Measurements from ENCODE around the gene IRF2BP1.
A peak's percentile ranks its signal among the peaks of the same experiment; 100 is the strongest.

The IRF2BP1 gene

DNA sequence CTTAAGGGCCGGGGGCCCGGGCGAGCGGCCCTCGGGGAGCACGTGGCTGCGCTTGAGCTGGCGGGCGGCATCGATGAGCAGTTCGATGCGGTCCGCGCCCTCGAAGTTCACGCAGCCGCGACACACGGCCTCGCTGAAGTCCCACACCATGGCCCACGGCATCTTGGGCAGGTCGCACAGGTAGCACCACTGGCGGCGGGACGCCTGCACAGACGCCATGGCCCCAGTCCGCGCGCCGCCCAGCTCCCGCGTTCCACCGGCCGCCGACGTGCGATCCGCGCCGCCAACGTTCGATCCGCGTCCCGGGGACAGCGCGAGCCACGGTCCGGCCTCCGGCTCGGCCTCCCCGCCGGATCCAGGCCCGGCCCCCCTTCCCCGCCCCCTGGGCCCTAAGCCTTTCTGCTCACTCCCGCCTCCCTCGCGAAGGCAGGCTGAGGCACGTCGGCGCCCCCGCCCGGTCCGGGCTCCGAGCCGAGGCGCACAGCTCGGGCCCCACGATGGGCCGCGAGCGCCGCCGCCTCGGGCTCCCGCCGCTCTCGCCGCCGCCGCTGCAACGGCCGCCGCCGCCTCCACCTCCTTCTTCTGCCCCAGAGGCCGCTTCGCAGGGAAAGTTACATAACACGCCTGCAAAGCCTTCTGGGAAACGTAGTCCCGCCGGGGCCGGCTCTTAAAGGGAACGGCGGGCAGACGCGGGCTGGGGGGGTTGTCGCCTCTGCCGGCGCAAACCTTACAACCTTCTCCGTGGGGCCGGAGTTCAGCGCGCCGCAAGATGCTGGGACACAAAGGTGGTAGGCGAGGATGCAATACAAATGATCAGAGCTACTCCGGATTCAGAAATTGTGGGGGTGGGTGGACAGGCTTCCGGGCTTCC lies at the start of gene IRF2BP1:
Gene IRF2BP1 (minus strand): TSS at position 586 of the 871 bp plus-strand sequence. CDS start 367 bp downstream, at position 219.
- Histone ChIP-seq H3K4me1 (ENCODE audit: control insufficient read depth, insufficient read depth, low read length) (peaks cover 13% of the 10 kb centered on the region), H3K27ac (ENCODE audit: extremely low read depth, low read depth, low read length) (peak within 1 kb of the TSS; percentile 93), H3K4me3 (ENCODE audit: low read depth, low read length) (peak within 1 kb of the TSS; percentile 65), H3K36me3 (ENCODE audit: control insufficient read depth in 2 of 2, insufficient read depth in 1 of 2, low read length in 2 of 2) (peaks cover 0 to 16% of the 10 kb centered on the region in 2 experiments; a peak in 2 of 3 replicates), H3K9me3 (ENCODE audit: control insufficient read depth, insufficient read depth, low read depth, low read length) (no peaks in the 10 kb centered on the region)
- ChIA-PET CTCF (interaction anchor here (0.6 to 8.8 kb wide), 9 partner anchors 11 to 382 kb away, joined by 3 to 91 read pairs (median 3); partner anchors contain the start of genes FOXA3, MYPOP and SYMPK), POLR2A (interaction anchor here (0.5 to 4.1 kb wide), 19 partner anchors 17 to 1386 kb away, joined by 3 to 46 read pairs (median 4); partner anchors contain the start of genes CCDC61, DACT3, FOXA3 and MYPOP)
- TF ChIP-seq ZNF341 (tag by site-specific recombination; IDR thresholded peaks at IDR 0.05; ENCODE audit: low read depth) = peak; percentile 69; the same call in 1 of the 2 replicates
- TF ChIP-seq, protein P1, sequence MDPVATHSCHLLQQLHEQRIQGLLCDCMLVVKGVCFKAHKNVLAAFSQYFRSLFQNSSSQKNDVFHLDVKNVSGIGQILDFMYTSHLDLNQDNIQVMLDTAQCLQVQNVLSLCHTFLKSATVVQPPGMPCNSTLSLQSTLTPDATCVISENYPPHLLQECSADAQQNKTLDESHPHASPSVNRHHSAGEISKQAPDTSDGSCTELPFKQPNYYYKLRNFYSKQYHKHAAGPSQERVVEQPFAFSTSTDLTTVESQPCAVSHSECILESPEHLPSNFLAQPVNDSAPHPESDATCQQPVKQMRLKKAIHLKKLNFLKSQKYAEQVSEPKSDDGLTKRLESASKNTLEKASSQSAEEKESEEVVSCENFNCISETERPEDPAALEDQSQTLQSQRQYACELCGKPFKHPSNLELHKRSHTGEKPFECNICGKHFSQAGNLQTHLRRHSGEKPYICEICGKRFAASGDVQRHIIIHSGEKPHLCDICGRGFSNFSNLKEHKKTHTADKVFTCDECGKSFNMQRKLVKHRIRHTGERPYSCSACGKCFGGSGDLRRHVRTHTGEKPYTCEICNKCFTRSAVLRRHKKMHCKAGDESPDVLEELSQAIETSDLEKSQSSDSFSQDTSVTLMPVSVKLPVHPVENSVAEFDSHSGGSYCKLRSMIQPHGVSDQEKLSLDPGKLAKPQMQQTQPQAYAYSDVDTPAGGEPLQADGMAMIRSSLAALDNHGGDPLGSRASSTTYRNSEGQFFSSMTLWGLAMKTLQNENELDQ (tag by site-specific recombination; IDR thresholded peaks at IDR 0.05; ENCODE audit: low read depth) = no peak
- TF ChIP-seq KLF1 (tag by site-specific recombination; IDR thresholded peaks at IDR 0.05) = peak; percentile 4; the same call in 1 of the 2 replicates
- peak; percentile 82 for TF ChIP-seq ZNF76 (tag by site-specific recombination; IDR thresholded peaks at IDR 0.05; ENCODE audit: borderline replicate concordance, low read depth)
- TF ChIP-seq ZFHX2 (tag by site-specific recombination; conservative IDR thresholded peaks at IDR 0.05) = peak; percentile 18; the same call in 1 of the 2 replicates
- no peak for TF ChIP-seq BCL11A (tag by site-specific recombination; IDR thresholded peaks at IDR 0.05; ENCODE audit: low read depth)
- peak; percentile 24; the same call in 1 of the 2 replicates for TF ChIP-seq ZNF335 (tag by site-specific recombination; conservative IDR thresholded peaks at IDR 0.05)
- TF ChIP-seq KLF9 (tag by site-specific recombination; IDR thresholded peaks at IDR 0.05; ENCODE audit: low read depth) = peak; percentile 45
- TF ChIP-seq ZNF404 (tag by site-specific recombination; IDR thresholded peaks at IDR 0.05) = no peak
- TF ChIP-seq, protein P2, sequence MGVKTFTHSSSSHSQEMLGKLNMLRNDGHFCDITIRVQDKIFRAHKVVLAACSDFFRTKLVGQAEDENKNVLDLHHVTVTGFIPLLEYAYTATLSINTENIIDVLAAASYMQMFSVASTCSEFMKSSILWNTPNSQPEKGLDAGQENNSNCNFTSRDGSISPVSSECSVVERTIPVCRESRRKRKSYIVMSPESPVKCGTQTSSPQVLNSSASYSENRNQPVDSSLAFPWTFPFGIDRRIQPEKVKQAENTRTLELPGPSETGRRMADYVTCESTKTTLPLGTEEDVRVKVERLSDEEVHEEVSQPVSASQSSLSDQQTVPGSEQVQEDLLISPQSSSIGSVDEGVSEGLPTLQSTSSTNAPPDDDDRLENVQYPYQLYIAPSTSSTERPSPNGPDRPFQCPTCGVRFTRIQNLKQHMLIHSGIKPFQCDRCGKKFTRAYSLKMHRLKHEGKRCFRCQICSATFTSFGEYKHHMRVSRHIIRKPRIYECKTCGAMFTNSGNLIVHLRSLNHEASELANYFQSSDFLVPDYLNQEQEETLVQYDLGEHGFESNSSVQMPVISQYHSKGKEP (tag by site-specific recombination; IDR thresholded peaks at IDR 0.05) = peak; percentile 39; the same call in 1 of the 2 replicates
- TF ChIP-seq, protein P3, sequence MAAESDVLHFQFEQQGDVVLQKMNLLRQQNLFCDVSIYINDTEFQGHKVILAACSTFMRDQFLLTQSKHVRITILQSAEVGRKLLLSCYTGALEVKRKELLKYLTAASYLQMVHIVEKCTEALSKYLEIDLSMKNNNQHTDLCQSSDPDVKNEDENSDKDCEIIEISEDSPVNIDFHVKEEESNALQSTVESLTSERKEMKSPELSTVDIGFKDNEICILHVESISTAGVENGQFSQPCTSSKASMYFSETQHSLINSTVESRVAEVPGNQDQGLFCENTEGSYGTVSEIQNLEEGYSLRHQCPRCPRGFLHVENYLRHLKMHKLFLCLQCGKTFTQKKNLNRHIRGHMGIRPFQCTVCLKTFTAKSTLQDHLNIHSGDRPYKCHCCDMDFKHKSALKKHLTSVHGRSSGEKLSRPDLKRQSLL (tag by site-specific recombination; IDR thresholded peaks at IDR 0.05) = 0 out of 2 replicates have a peak, but pooled peaks have one; percentile 37
- peak; percentile 5 for TF ChIP-seq SP2 (tag by site-specific recombination; IDR thresholded peaks at IDR 0.05)
- peak; percentile 90; the same call in 1 of the 2 replicates for TF ChIP-seq ZNF580 (tag by site-specific recombination; IDR thresholded peaks at IDR 0.05)
- no peak for TF ChIP-seq ZNF155 (tag by site-specific recombination; IDR thresholded peaks at IDR 0.05)
- TF ChIP-seq, protein P4, sequence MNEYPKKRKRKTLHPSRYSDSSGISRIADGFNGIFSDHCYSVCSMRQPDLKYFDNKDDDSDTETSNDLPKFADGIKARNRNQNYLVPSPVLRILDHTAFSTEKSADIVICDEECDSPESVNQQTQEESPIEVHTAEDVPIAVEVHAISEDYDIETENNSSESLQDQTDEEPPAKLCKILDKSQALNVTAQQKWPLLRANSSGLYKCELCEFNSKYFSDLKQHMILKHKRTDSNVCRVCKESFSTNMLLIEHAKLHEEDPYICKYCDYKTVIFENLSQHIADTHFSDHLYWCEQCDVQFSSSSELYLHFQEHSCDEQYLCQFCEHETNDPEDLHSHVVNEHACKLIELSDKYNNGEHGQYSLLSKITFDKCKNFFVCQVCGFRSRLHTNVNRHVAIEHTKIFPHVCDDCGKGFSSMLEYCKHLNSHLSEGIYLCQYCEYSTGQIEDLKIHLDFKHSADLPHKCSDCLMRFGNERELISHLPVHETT (tag by site-specific recombination; IDR thresholded peaks at IDR 0.05) = peak; percentile 48; the same call in 1 of the 2 replicates
- TF ChIP-seq ZNF211 (tag by site-specific recombination; IDR thresholded peaks at IDR 0.05; ENCODE audit: low read depth) = no peak
- TF ChIP-seq, protein P5, sequence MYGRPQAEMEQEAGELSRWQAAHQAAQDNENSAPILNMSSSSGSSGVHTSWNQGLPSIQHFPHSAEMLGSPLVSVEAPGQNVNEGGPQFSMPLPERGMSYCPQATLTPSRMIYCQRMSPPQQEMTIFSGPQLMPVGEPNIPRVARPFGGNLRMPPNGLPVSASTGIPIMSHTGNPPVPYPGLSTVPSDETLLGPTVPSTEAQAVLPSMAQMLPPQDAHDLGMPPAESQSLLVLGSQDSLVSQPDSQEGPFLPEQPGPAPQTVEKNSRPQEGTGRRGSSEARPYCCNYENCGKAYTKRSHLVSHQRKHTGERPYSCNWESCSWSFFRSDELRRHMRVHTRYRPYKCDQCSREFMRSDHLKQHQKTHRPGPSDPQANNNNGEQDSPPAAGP (tag by site-specific recombination; IDR thresholded peaks at IDR 0.05) = no peak
- 0 out of 2 replicates have a peak, but pooled peaks have one; percentile 6 for TF ChIP-seq ZXDB (tag by site-specific recombination; IDR thresholded peaks at IDR 0.05)
- TF ChIP-seq ZSCAN23 (tag by site-specific recombination; IDR thresholded peaks at IDR 0.05) = no peak
- TF ChIP-seq, protein P6, sequence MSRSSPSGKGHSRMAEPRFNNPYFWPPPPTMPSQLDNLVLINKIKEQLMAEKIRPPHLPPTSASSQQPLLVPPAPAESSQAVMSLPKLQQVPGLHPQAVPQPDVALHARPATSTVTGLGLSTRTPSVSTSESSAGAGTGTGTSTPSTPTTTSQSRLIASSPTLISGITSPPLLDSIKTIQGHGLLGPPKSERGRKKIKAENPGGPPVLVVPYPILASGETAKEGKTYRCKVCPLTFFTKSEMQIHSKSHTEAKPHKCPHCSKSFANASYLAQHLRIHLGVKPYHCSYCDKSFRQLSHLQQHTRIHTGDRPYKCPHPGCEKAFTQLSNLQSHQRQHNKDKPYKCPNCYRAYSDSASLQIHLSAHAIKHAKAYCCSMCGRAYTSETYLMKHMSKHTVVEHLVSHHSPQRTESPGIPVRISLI (tag by site-specific recombination; IDR thresholded peaks at IDR 0.05) = no peak
- TF ChIP-seq ZNF175 (tag by site-specific recombination; IDR thresholded peaks at IDR 0.05) = no peak
- peak; percentile 84 for TF ChIP-seq ZBTB26 (tag by site-specific recombination; optimal IDR thresholded peaks at IDR 0.05)

Measured in HEK293 (cell line).